GM23248 (cell line): ENCODE results near the gene NCBP1.

Experiments
- EZH2 ChIP-seq: fragments of 200-600 bp; sonication (generic); IDR thresholded peaks from 2 replicates; pipeline ENCODE4 v1.6.1; 2018; ENCODE audit warnings: antibody characterized with exemption, mild to moderate bottlenecking; ENCODE audit not compliant: insufficient read depth, poor library complexity, severe bottlenecking
- EZH2phosphoT487 ChIP-seq: fragments of 200-600 bp; sonication (generic); IDR thresholded peaks from 2 replicates; pipeline ENCODE4 v1.6.1; 2018; ENCODE audit warnings: antibody characterized with exemption, moderate library complexity, mild to moderate bottlenecking, low read depth; ENCODE audit not compliant: insufficient read depth

DNA sequence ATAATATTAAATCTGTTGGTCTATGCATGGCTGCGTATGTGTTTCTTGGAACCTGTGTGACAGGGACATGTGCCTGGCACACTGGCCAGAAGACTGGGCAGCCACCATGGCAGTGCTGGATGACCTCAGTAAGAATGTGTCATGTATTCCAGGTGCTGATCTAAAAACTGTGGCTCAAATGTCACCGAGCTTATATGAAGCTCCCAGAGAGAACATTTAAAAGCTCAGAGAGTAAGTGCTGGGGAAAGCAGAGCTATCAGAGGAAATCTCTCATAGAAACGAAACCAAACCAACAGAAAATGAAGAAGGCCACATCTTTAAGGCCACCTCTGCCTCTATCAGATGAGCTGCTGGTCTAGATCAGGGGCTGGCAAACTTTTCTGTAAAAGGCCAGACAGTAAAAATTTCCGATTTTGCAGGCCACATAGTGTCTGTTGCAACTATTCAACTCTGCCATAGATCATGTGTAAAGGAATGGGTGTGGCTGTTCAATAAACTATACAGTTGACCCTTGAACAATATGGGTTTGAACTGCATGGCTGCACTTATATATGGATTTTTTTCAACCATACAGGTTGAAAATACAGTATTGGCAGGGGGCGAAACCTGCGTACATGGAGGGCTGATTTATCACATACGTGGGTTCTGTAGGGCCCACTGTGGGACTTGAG, 32.3 kb upstream of the NCBP1 start:
- TF ChIP-seq EZH2 (no peak), EZH2phosphoT487 (no peak)
